Neural progenitor cell (in vitro differentiated cells): ENCODE data around the gene EPB41L4B.

Experiments
- CTCF ChIP-seq: fragments of 200-600 bp; sonication (generic); IDR thresholded peaks from 2 replicates; pipeline ENCODE4 v1.5.1; 2017; ENCODE audit warnings: antibody characterized with exemption, mild to moderate bottlenecking
- EZH2 ChIP-seq: fragments of 200-600 bp; sonication (generic); IDR thresholded peaks from 2 replicates; pipeline ENCODE4 v1.6.1; 2017; ENCODE audit warnings: antibody characterized with exemption, mild to moderate bottlenecking, moderate library complexity
- EZH2phosphoT487 ChIP-seq: fragments of 200-600 bp; sonication (generic); IDR thresholded peaks from 2 replicates; pipeline ENCODE4 v1.6.1; 2017; ENCODE audit warnings: antibody characterized with exemption

GRCh38 chr9:109252291-109252690 lies 68.6 kb downstream of the EPB41L4B start:
- no peak for TF ChIP-seq CTCF
- TF ChIP-seq EZH2phosphoT487 = no peak
- no peak for TF ChIP-seq EZH2
